CD14-positive monocyte (primary cell): ENCODE results near the gene IRAK3. TPM values are rescaled to one million over a fixed set of nuclear protein-coding genes. Genes with fewer than 3 reads are reported as not detected.

ENCODE experiments used
- DNase-seq, 3 donors: peaks; one replicate each; pipeline ENCODE4 v3.0.0-alpha.2; 2011 to 2022
- H2AFZ ChIP-seq: 2 replicates; pipeline ENCODE4 v1.6.0; 2012; ENCODE audit warnings: mild to moderate bottlenecking, low read depth, low read length, inconsistent platforms; ENCODE audit not compliant: insufficient read depth, poor library complexity, severe bottlenecking
- H3K27ac ChIP-seq, 2 donors: 1 replicate in 1 of 2; 2 replicates in 1 of 2; pipeline ENCODE4 v1.5.1; 2012 to 2013; ENCODE audit warnings: low read length in 2 of 2, control low read depth in 1 of 2, inconsistent platforms in 1 of 2, low read depth in 1 of 2, mild to moderate bottlenecking in 1 of 2
- H3K27me3 ChIP-seq, 2 donors: one replicate each; pipeline versions ENCODE4 v1.6.0 to v1.6.1; 2011 to 2013; ENCODE audit warnings: low read length in 2 of 2; ENCODE audit not compliant: control insufficient read depth in 2 of 2, insufficient read depth in 2 of 2
- H3K36me3 ChIP-seq, 2 donors: replicated peaks in 1 of 2; 1 replicate in 1 of 2; 2 replicates in 1 of 2; pipeline versions ENCODE4 v1.5.1 to v1.6.1; 2012 to 2013; ENCODE audit warnings: low read length in 2 of 2, control low read depth in 1 of 2, inconsistent platforms in 1 of 2, mild to moderate bottlenecking in 1 of 2; ENCODE audit not compliant: insufficient read depth in 2 of 2, control insufficient read depth in 1 of 2
- H3K4me1 ChIP-seq, 2 donors: 1 replicate in 1 of 2; 2 replicates in 1 of 2; pipeline versions ENCODE4 v1.5.1 to v1.6.1; 2012 to 2013; ENCODE audit warnings: low read length in 2 of 2, control low read depth in 1 of 2, inconsistent platforms in 1 of 2, mild to moderate bottlenecking in 1 of 2, moderate library complexity in 1 of 2; ENCODE audit not compliant: insufficient read depth in 2 of 2, control insufficient read depth in 1 of 2
- H3K4me2 ChIP-seq: replicated peaks from 2 replicates; pipeline ENCODE3; 2012; ENCODE audit warnings: low read length, moderate library complexity, mild to moderate bottlenecking; ENCODE audit not compliant: poor library complexity, severe bottlenecking; ENCODE audit errors: extremely low read depth
- H3K4me3 ChIP-seq, 3 experiments: fragments of 200-600 bp in 1 of 3; sonication (generic) in 1 of 3; replicated peaks in 1 of 3; 1 replicate in 2 of 3; 2 replicates in 1 of 3; pipeline ENCODE4 v1.5.1; 2011 to 2013; ENCODE audit warnings: low read length in 3 of 3, mild to moderate bottlenecking in 3 of 3, control low read depth in 2 of 3, low read depth in 2 of 3, inconsistent platforms in 1 of 3, moderate library complexity in 1 of 3
- H3K79me2 ChIP-seq: 2 replicates; pipeline ENCODE4 v1.6.0; 2012; ENCODE audit warnings: mild to moderate bottlenecking, control low read depth, inconsistent platforms, low read length, moderate library complexity; ENCODE audit not compliant: insufficient read depth
- H3K9ac ChIP-seq: 2 replicates; pipeline ENCODE4 v1.6.0; 2017; ENCODE audit warnings: low read length, mild to moderate bottlenecking; ENCODE audit not compliant: insufficient read depth, poor library complexity, severe bottlenecking
- H3K9me3 ChIP-seq, 2 donors: replicated peaks in 1 of 2; 1 replicate in 1 of 2; 2 replicates in 1 of 2; pipeline versions ENCODE4 v1.5.1 to v1.6.1; 2012 to 2013; ENCODE audit warnings: low read length in 2 of 2, control low read depth in 1 of 2; ENCODE audit not compliant: control insufficient read depth in 1 of 2, insufficient read depth in 1 of 2
- H4K20me1 ChIP-seq: 2 replicates; pipeline ENCODE4 v1.6.0; 2012; ENCODE audit warnings: mild to moderate bottlenecking, low read length, control low read depth, moderate library complexity; ENCODE audit not compliant: insufficient read depth
- H3K27ac Mint-ChIP-seq, 7 donors: one replicate each; pipeline ENCODE4 v1.8.0; 2020; ENCODE audit warnings: mild to moderate bottlenecking in 7 of 7, mixed read lengths in 7 of 7, moderate library complexity in 6 of 7, inconsistent platforms in 2 of 7
- H3K27me3 Mint-ChIP-seq, 3 donors: one replicate each; pipeline ENCODE4 v1.8.0; 2021 to 2022; ENCODE audit warnings: low read depth in 3 of 3, mild to moderate bottlenecking in 3 of 3, mixed read lengths in 3 of 3, moderate library complexity in 3 of 3, inconsistent platforms in 1 of 3
- H3K36me3 Mint-ChIP-seq, 2 donors: one replicate each; pipeline ENCODE4 v1.8.0; 2020; ENCODE audit warnings: mixed read lengths in 2 of 2, inconsistent platforms in 1 of 2, mild to moderate bottlenecking in 1 of 2
- H3K4me1 Mint-ChIP-seq: one replicate; pipeline ENCODE4 v1.8.0; 2020; ENCODE audit warnings: mild to moderate bottlenecking, mixed read lengths
- H3K4me3 Mint-ChIP-seq, 2 donors: one replicate each; pipeline ENCODE4 v1.8.0; 2020; ENCODE audit warnings: mild to moderate bottlenecking in 2 of 2, mixed read lengths in 2 of 2, moderate library complexity in 1 of 2
- H3K9me3 Mint-ChIP-seq, 7 donors: one replicate each; pipeline ENCODE4 v1.8.0; 2020 to 2022; ENCODE audit warnings: mixed read lengths in 7 of 7, mild to moderate bottlenecking in 6 of 7, moderate library complexity in 6 of 7, inconsistent platforms in 2 of 7
- WGBS: methylation state at CpG from one replicate; pipeline ENCODE4 v1.1.5; 2013; ENCODE audit warnings: missing lambda C conversion rate; ENCODE audit not compliant: insufficient coverage; 5-methylcytosine and 5-hydroxymethylcytosine counted together
- intact Hi-C, 2 donors: fragments of 100-400 bp; cut with micrococcal nuclease; formaldehyde crosslinking; loops; one replicate each; pipeline versions ENCODE4 v1.15.0 to v1.15.1; 2023
- polyA plus RNA-seq, 3 donors: library from polyadenylated mRNA; depleted of rRNA in 1 of 3; unstranded in 2 of 3; stranded (reverse) in 1 of 3; fragments of 300-500 nt in 2 of 3; fragments of >200 nt in 1 of 3; fragmentation: Illumina TruSeq in 2 of 3; gene quantifications; 1 replicate in 2 of 3; 2 replicates in 1 of 3; pipeline ENCODE4 v1.2.3, GENCODE V29; 2012 to 2021
- TF ChIP-seq, protein P1 (sequence below): fragments of 200-600 bp; IDR thresholded peaks from one replicate; pipeline ENCODE4 v1.8.0; 2022; ENCODE audit warnings: antibody characterized with exemption, mild to moderate bottlenecking

IRAK3 gene
- polyA plus RNA-seq, 3 donors, result 56.9 to 59.7 (median 58.0) TPM

DNA sequence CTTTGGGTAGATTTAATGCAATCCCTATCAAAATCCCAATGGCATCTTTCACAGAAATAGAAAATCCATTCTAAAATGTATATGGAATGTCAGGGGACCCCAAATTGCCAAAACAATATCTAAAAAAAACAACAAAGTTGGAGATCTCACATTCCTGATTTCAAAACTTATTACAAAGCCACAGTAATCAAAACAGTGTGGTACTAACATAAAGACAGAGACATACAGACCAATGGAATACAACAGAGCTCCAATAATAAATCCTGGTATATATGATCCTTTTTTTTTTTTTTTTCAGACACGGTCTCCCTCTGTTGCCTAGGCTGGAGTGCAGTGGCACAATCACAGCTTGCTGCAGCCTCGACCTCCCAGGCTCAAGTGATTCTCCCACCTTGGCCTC, 23.9 kb upstream of the IRAK3 start:
- H3K27ac ChIP-seq, result no peak overlapping the region
- H3K4me3 ChIP-seq, result no peak overlapping the region
- H3K9ac ChIP-seq, result no peak overlapping the region
- H3K36me3 ChIP-seq, result peaks cover 4 to 47% of the 10 kb centered on the region in 2 donors
- H3K4me1 Mint-ChIP-seq, result peaks cover 43% of the 10 kb centered on the region
- TF ChIP-seq, protein P1, sequence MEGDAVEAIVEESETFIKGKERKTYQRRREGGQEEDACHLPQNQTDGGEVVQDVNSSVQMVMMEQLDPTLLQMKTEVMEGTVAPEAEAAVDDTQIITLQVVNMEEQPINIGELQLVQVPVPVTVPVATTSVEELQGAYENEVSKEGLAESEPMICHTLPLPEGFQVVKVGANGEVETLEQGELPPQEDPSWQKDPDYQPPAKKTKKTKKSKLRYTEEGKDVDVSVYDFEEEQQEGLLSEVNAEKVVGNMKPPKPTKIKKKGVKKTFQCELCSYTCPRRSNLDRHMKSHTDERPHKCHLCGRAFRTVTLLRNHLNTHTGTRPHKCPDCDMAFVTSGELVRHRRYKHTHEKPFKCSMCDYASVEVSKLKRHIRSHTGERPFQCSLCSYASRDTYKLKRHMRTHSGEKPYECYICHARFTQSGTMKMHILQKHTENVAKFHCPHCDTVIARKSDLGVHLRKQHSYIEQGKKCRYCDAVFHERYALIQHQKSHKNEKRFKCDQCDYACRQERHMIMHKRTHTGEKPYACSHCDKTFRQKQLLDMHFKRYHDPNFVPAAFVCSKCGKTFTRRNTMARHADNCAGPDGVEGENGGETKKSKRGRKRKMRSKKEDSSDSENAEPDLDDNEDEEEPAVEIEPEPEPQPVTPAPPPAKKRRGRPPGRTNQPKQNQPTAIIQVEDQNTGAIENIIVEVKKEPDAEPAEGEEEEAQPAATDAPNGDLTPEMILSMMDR, result no peak
- H2AFZ ChIP-seq, result no peak overlapping the region
- peaks cover 15 to 36% of the 10 kb centered on the region in 2 donors for H3K4me1 ChIP-seq
- H3K9me3 Mint-ChIP-seq, result peaks cover 9 to 25% (median 16%) of the 10 kb centered on the region in 7 donors
- no peak overlapping the region for H3K4me3 Mint-ChIP-seq
- no peak for DNase-seq
- peaks cover 0 to 2% (median 0%) of the 10 kb centered on the region in 3 donors for H3K27me3 Mint-ChIP-seq
- H3K27me3 ChIP-seq, result no peaks in the 10 kb centered on the region
- no peak overlapping the region for H3K4me2 ChIP-seq
- peaks cover 42 to 49% of the 10 kb centered on the region in 2 donors for H3K36me3 Mint-ChIP-seq
- H3K79me2 ChIP-seq, result peaks cover 89% of the 10 kb centered on the region
- no peak overlapping the region for H3K27ac Mint-ChIP-seq
- intact Hi-C loops, result loop anchor here (5.0 to 10.0 kb wide), 2 partner anchors 37 to 50 kb away; no protein-coding TSS in a partner anchor
- H4K20me1 ChIP-seq, result peaks cover 29% of the 10 kb centered on the region
- no CpG with 5 or more reads among the region's 2 CpGs for WGBS
- H3K9me3 ChIP-seq, result peaks cover 7 to 11% of the 10 kb centered on the region in 2 donors

DNA sequence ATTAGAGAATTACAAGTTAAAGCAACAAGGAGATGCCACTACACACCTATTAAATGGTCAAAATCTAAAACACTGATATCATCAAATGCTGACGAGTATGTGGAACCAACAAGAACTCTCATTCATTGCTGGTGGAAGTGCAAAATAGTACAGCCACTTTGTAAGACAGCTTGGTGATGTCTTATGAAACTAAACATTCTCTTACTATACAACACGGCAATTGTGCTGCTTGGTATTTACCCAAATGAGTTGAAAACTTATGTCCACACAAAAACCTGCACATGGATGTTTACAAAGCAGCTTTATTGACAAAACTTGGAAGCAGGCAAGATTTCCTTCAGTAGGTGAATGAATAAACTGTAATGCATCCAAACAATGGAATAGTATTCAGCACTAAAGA, 22.5 kb upstream of the IRAK3 start:
- H3K27me3 Mint-ChIP-seq, result peaks cover 0 to 2% (median 0%) of the 10 kb centered on the region in 3 donors
- Histone ChIP-seq H3K36me3 (peaks cover 4 to 32% of the 10 kb centered on the region in 2 donors), H3K4me3 (peak overlapping the region in 1 of 3 experiments; percentile 10), H3K9ac (no peak overlapping the region), H4K20me1 (peaks cover 15% of the 10 kb centered on the region), H3K4me2 (no peak overlapping the region), H3K27me3 (no peaks in the 10 kb centered on the region), H3K27ac (peak overlapping the region in 1 of 2 donors; percentile 37), H3K79me2 (peaks cover 86% of the 10 kb centered on the region), H3K4me1 (peaks cover 27 to 50% of the 10 kb centered on the region in 2 donors), H3K9me3 (peaks cover 4 to 7% of the 10 kb centered on the region in 2 donors), H2AFZ (no peak overlapping the region)
- H3K4me3 Mint-ChIP-seq, result no peak overlapping the region
- 100% methylated on average over 1 of the region's 2 CpGs for WGBS
- peaks cover 11 to 25% (median 15%) of the 10 kb centered on the region in 7 donors for H3K9me3 Mint-ChIP-seq
- peaks cover 34 to 36% of the 10 kb centered on the region in 2 donors for H3K36me3 Mint-ChIP-seq
- TF ChIP-seq, protein P1, result no peak
- intact Hi-C loops, result loop anchor here (5.0 to 10.0 kb wide), 2 partner anchors 36 to 48 kb away; no protein-coding TSS in a partner anchor
- peak overlapping the region in 1 of 7 donors; percentile 64 for H3K27ac Mint-ChIP-seq
- no peak for DNase-seq
- H3K4me1 Mint-ChIP-seq, result peaks cover 53% of the 10 kb centered on the region
